HG02759 (cell line): ENCODE measurements around the gene SPOCK1.
"Not testable (repeated sequence)": the region's sequence is repeated elsewhere in the genome, so short reads cannot be mapped to it uniquely, and the experiment has no call there.

Experiments used
- ATAC-seq: cut with Tn5 transposase; IDR thresholded peaks from one replicate; pipeline ENCODE4 v1.9.1; 2021; ENCODE audit warnings: mild to moderate bottlenecking, moderate library complexity; ENCODE audit not compliant: unreplicated experiment

The SPOCK1 gene

GRCh38 chr5:136992796-136993489 lies 506.2 kb downstream of the SPOCK1 start:
- no peak for ATAC-seq

DNA sequence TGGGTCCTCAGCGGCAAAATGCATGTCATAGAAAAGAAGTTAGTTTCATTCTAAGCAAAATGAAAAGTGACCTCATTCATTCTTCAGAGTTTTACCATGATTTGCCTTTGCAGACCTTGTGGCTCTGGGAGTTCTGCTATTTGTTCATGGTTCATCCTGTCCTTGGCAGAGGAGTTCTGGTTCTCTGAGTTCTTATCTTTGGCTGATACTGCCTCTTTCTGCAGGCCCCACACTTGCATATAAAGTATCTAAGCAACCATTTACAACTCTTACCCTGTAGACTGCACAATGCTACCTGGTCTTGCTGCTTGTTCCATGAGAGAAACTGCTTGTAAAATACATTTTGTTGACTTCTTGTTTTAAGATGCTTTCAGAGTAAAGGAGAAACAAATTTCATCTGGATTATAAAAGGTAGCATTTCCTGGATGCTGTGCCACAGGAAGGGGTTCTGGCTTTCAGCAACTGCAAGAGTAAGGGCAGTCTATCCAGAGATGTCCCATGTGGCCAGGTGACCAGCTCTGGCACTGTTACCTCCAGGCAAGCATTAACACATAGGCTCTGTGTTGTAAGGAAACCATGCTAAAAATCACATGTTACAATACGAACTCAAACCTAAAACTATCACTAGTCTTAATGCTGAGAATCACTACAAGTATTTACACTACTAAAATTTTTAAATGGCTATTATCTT lies 513.2 kb downstream of the SPOCK1 start:
- ATAC-seq: no peak

- no peak for ATAC-seq
Measured at GRCh38 chr5:136984772-136985446, 514.2 kb downstream of the SPOCK1 start.

DNA sequence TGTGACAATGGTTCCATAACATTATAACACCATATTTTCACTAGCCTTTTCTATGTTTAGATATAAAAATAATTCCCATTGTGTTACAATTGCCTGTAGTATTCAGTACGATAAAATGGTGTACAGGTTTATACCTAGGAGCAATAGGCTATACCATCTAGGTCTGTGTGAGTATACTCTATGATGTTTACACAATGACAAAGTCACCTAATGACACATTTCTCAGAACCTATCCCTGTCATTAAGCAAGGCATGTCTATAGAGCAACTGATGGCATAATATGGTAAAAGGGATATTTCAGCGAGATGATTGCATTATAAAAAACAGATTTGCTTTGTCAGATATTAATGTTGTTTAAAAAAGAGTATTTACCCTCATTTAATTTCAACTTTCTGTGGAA lies 517.2 kb downstream of the SPOCK1 start:
- ATAC-seq: no peak

DNA sequence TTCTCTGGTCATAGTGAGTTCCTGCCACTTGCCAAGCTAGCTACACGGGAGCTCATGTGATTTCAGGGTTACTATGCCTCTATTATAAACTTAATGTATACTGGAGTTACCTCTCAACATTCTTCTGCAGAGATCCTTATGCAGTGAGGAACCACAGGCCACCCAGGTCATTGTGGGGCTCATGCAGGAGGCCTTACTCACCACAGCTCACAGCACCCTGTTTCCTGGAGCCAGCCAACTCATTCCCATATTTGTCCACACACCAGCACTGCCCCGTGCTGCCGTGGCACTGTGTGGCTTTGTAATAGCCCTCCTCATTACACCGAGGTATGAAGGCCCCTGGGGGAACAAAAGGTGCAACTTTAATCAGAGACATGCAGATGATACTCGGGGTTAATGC lies 520.0 kb downstream of the SPOCK1 start:
- ATAC-seq: no peak

DNA sequence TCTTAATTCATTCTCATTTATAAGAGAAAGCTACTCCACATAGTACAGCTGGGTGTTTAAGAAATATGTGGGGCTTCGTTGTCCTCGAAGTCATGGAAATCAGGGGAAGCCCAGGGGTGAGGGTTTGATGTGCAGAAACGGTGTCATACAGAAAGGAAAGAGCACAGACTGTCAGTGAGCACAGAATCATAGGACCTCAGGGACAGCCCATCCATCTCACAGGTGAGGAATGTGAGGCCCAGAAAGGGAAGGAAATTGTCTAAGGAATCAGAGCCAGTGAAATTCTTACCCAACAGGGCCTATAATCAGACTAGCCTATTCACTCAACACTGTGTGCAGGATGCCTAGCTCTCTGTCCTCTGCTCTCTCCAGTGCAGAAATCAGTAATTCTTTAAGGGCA lies 535.6 kb downstream of the SPOCK1 start:
- ATAC-seq: no peak

GRCh38 chr5:136957428-136957827 lies 541.7 kb downstream of the SPOCK1 start:
- no peak for ATAC-seq

- ATAC-seq: not testable (repeated sequence)
Measured at GRCh38 chr5:136954142-136954541, 545.0 kb downstream of the SPOCK1 start.

DNA sequence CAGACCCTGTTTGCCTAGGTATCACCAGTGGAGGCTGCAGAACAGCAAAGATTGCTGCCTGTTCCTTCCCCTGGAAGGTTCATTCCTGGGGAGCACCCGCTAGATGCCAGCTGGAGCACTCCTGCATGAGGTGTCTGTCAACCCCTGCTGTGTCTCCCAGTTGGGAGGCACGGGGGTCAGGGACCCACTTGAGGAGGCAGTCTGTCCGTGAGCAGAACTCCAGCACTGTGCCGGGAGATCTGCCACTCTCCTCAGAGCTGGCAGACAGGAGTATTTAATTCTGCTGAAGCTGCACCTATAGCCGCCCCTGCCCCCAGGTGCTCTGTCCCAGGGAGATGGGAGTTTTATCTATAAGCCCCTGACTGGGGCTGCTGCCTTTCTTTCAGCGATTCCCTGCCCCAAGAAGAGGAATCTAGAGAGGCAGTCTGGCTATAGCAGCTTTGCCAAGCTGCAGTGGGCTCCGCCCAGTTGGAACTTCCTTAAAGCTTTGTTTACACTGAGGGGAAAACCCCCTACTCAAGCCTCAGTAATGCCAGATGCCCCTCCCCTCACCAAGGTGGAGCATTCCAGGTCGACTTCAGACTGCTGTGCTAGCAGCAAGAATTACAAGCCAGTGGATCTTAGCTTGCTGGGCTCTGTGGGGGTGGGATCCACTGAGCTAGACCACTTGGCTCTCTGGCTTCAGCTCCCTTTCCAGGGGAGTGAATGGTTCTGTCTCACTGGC lies 545.6 kb downstream of the SPOCK1 start:
- not testable (repeated sequence) for ATAC-seq

GRCh38 chr5:136927571-136927970 lies 571.6 kb downstream of the SPOCK1 start:
- no peak for ATAC-seq

DNA sequence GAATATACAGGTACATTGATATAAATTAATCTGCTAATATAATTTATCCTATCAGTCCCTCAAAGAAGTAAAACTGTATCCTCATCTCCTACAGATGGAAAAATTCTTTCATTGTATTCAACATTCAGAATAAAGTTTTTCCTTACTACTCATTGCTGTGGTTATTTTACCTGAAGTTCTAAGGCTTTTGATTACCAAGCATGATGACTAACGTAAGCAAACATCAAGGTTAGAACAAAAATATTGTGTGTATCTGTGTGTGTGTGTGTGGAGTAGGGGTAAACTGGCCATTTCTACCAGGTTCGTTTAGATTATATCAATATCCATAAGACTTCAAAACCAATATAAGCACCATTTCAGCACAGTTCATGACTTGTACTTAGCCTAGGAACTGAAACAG lies 573.1 kb downstream of the SPOCK1 start:
- no peak for ATAC-seq
